Sigmoid colon (tissue), 7 donors: ENCODE data around the gene PURA. TPM values are rescaled to one million over a fixed set of nuclear protein-coding genes. Genes with fewer than 3 reads are reported as not detected.
A peak's percentile ranks its signal among the peaks of the same experiment; 100 is the strongest.

Source experiments
- DNase-seq: peaks from one replicate; pipeline ENCODE4 v3.0.0-alpha.2; 2019
- H3K27ac ChIP-seq, 4 donors: fragments of 200-600 bp; sonication (generic); one replicate each; pipeline ENCODE4 v1.5.1; 2016 to 2019; ENCODE audit warnings: mild to moderate bottlenecking in 1 of 4
- H3K27me3 ChIP-seq, 3 donors: fragments of 200-600 bp; sonication (generic); one replicate each; pipeline ENCODE4 v1.5.1; 2019; ENCODE audit warnings: mild to moderate bottlenecking in 1 of 3
- H3K36me3 ChIP-seq, 4 donors: fragments of 200-600 bp; sonication (generic); one replicate each; pipeline ENCODE4 v1.5.1; 2016 to 2019
- H3K4me1 ChIP-seq, 4 donors: fragments of 200-600 bp; sonication (generic); one replicate each; pipeline ENCODE4 v1.5.1; 2017 to 2019
- H3K4me3 ChIP-seq, 4 donors: fragments of 200-600 bp; sonication (generic); one replicate each; pipeline ENCODE4 v1.5.1; 2017 to 2019; ENCODE audit warnings: mild to moderate bottlenecking in 2 of 4, moderate library complexity in 1 of 4
- H3K9me3 ChIP-seq, 4 donors: fragments of 200-600 bp in 3 of 4; sonication (generic) in 3 of 4; one replicate each; pipeline versions ENCODE4 v1.5.1 to v1.6.1; 2013 to 2019
- EP300 ChIP-seq, 4 donors: sonication (generic); formaldehyde crosslinking; IDR thresholded peaks; one replicate each; pipeline ENCODE4 v1.6.1; 2017; ENCODE audit warnings: antibody characterized with exemption in 4 of 4
- POLR2A ChIP-seq, 2 donors: fragments of 450-650 bp; IDR thresholded peaks; one replicate each; pipeline ENCODE4 v1.6.1; 2016; ENCODE audit warnings: antibody characterized with exemption in 2 of 2, mild to moderate bottlenecking in 2 of 2, moderate library complexity in 2 of 2
- POLR2AphosphoS5 ChIP-seq, 4 donors: sonication (generic); formaldehyde crosslinking; IDR thresholded peaks; one replicate each; pipeline ENCODE4 v1.6.1; 2017; ENCODE audit warnings: antibody characterized with exemption in 4 of 4
- WGBS, 2 donors: extraction: QIAGEN DNeasy Blood & Tissue Kit; methylation state at CpG; one replicate each; pipeline ENCODE4 v1.1.7; 2013; 5-methylcytosine and 5-hydroxymethylcytosine counted together
- intact Hi-C: fragments of 100-400 bp; cut with DNase I; formaldehyde crosslinking; loops from one replicate; pipeline ENCODE4 v1.15.1; 2023
- polyA plus RNA-seq, 3 donors: library from polyadenylated mRNA; stranded (reverse); fragments of 200-250 nt; gene quantifications; one replicate each; pipeline ENCODE4 v1.2.3, GENCODE V29; 2013
- total RNA-seq, 4 donors: library from RNA; depleted of rRNA; stranded (reverse); fragments of >200 nt; gene quantifications; one replicate each; pipeline ENCODE4 v1.1.0, GENCODE V29; 2016
- TF ChIP-seq, protein P1 (sequence below), 4 experiments: fragments of 450-650 bp in 3 of 4; fragments of 200-600 bp in 1 of 4; IDR thresholded peaks; one replicate each; pipeline ENCODE4 v1.5.1; 2016 to 2019; ENCODE audit warnings: antibody characterized with exemption in 4 of 4, mild to moderate bottlenecking in 3 of 4, moderate library complexity in 2 of 4
- donor health status: healthy with polysubstance abuse.
- donor health status: Bipolar disorder and iron deficiency.
- donor health status: healthy.

Gene PURA
- total and polyA plus RNA-seq, 7 donors = 3.6 to 59.8 (median 36.4) TPM

DNA sequence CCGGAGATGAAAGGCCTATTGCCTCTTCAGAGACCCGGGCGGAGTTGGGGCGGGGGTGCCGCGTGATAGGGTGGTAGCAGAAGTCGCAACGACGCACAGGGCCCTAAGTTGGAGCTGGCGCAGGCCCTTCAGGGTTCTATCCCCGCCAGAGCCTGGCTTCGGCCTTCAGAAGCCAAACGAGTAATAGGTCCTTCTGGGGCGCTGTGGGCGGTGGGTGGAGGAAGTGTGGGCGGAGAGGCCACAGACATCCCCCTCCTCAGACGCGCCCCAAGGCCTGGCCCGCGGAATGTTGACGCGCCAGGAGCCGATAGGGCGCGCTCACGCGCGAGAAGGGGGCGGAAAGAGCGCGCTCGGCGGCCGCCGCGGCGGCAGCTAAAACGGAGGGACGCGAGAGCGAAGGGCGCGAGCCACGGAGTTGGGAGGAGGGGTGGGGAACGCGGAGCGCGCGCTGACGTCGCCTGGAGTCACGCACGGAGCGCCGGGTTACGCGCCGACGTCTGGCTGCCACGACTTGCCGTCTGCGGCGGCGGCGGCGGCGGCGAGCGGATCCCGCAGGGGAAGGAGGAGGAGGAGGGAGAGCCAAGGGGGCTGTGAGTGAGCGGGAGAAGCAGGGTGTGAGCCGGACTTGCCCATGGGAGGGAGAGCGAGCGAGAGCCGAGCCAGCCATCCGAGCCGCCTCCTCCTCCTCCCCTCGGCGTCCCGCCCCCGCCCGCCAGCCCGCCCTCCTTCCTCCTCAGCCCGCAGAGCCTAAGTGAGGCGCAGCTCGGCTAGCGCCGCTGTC, 6.4 kb upstream of the PURA start:
- intact Hi-C loops = loop anchor here (2.0 to 5.0 kb wide), 2 partner anchors 35 to 37 kb away; no protein-coding TSS in a partner anchor
- DNase-seq = peak; percentile 96

GRCh38 chr5:140108093-140109017, 5.6 kb upstream of the PURA start:
- H3K27me3 ChIP-seq = no peaks in the 10 kb centered on the region
- H3K4me3 ChIP-seq = peak overlapping the region; percentile 77 to 86 (median 80)
- WGBS, 2 donors = 1 to 2% methylated on average over 52 of the region's 52 CpGs
- intact Hi-C loops = loop anchor here (5.0 kb wide), 1 partner anchor 36 kb away; no protein-coding TSS in a partner anchor
- H3K36me3 ChIP-seq = no peaks in the 10 kb centered on the region
- DNase-seq = peak; percentile 66
- H3K9me3 ChIP-seq = no peaks in the 10 kb centered on the region
- peak overlapping the region; percentile 93 to 99 (median 96) for H3K27ac ChIP-seq
- peaks cover 0 to 45% (median 34%) of the 10 kb centered on the region in 4 donors for H3K4me1 ChIP-seq
- TF ChIP-seq POLR2A (IDR thresholded peaks at IDR 0.05) = no peak
- no peak for TF ChIP-seq POLR2AphosphoS5 (IDR thresholded peaks at IDR 0.05)
- TF ChIP-seq, protein P1, sequence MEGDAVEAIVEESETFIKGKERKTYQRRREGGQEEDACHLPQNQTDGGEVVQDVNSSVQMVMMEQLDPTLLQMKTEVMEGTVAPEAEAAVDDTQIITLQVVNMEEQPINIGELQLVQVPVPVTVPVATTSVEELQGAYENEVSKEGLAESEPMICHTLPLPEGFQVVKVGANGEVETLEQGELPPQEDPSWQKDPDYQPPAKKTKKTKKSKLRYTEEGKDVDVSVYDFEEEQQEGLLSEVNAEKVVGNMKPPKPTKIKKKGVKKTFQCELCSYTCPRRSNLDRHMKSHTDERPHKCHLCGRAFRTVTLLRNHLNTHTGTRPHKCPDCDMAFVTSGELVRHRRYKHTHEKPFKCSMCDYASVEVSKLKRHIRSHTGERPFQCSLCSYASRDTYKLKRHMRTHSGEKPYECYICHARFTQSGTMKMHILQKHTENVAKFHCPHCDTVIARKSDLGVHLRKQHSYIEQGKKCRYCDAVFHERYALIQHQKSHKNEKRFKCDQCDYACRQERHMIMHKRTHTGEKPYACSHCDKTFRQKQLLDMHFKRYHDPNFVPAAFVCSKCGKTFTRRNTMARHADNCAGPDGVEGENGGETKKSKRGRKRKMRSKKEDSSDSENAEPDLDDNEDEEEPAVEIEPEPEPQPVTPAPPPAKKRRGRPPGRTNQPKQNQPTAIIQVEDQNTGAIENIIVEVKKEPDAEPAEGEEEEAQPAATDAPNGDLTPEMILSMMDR (IDR thresholded peaks at IDR 0.05) = no peak
- TF ChIP-seq EP300 (IDR thresholded peaks at IDR 0.05) = no peak

More for the DNA sequence above, 6.4 kb upstream of the PURA start:
- Histone ChIP-seq H3K4me3 (peak overlapping the region; percentile 77 to 86 (median 80)), H3K9me3 (no peaks in the 10 kb centered on the region), H3K36me3 (no peaks in the 10 kb centered on the region), H3K27ac (peak overlapping the region; percentile 93 to 99 (median 96)), H3K27me3 (no peaks in the 10 kb centered on the region), H3K4me1 (peaks cover 0 to 37% (median 25%) of the 10 kb centered on the region in 4 donors)
- TF ChIP-seq, protein P1 (IDR thresholded peaks at IDR 0.05) = no peak
- peak in 1 of 4 donors; percentile 34 for TF ChIP-seq EP300 (IDR thresholded peaks at IDR 0.05)
- TF ChIP-seq POLR2A (IDR thresholded peaks at IDR 0.05) = peak in 1 of 2 donors; percentile 67
- TF ChIP-seq POLR2AphosphoS5 (IDR thresholded peaks at IDR 0.05) = peak; percentile 83 to 94 (median 92)
- WGBS, 2 donors = 0 to 1% methylated on average over 87 to 88 of the region's 88 CpGs

DNA sequence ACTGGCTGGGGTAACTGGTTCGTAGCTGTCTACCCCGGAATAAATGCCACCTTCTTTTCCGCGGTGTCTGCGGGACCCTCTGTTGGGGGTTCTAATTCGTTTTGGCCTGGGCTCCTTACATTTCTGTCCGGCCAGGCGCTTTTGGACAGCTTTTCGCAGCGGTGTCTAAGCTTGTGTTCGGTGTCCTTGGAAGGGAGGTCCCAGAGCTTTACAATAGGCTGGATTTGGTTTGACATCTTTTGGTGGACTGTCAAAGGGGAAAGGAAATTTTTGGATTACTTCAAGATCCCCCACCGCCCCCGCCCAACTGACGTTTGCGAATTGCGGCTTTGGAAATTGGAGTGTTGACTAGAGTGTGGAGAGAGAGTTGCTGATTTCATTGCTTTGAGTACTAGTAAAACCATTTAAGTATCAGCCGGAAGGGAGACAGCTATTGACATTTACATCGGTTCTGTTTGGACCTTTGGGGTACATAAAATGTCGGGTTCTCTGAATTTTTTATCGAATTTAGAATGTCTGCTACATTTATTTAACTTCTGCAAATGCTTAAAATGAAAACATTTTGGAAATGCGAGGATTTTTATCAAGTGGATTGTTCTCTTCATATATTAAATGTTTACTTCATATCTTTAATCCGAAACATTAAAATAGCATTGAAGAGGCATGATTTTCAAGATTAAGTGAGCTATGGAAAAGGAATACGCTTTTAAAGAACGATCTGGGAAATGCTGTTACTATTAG, 4.7 kb upstream of the PURA start:
- TF ChIP-seq POLR2AphosphoS5 (IDR thresholded peaks at IDR 0.05) (no peak), POLR2A (IDR thresholded peaks at IDR 0.05) (no peak), EP300 (IDR thresholded peaks at IDR 0.05) (no peak)
- TF ChIP-seq, protein P1 (IDR thresholded peaks at IDR 0.05) = no peak
- no peaks in the 10 kb centered on the region for H3K9me3 ChIP-seq
- no peak for DNase-seq
- 18 to 41% methylated on average over 24 of the region's 24 CpGs for WGBS, 2 donors
- no peaks in the 10 kb centered on the region for H3K36me3 ChIP-seq
- intact Hi-C loops = loop anchor here (5.0 kb wide), 1 partner anchor 37 kb away; no protein-coding TSS in a partner anchor
- H3K27me3 ChIP-seq = no peaks in the 10 kb centered on the region
- peak overlapping the region; percentile 77 to 86 (median 80) for H3K4me3 ChIP-seq
- peaks cover 0 to 47% (median 35%) of the 10 kb centered on the region in 4 donors for H3K4me1 ChIP-seq
- H3K27ac ChIP-seq = peak overlapping the region; percentile 93 to 99 (median 96)
